Stimulated activated CD8-positive, alpha-beta memory T cell treated with anti-CD3 and anti-CD28 coated beads, Interleukin-15, amount 100 ng/mL, for 1 hour (primary cell): Measurements from ENCODE around the gene PXDN.
A peak's percentile ranks its signal among the peaks of the same experiment; 100 is the strongest.
"Not testable (repeated sequence)": the region's sequence is repeated elsewhere in the genome, so short reads cannot be mapped to it uniquely, and the experiment has no call there.

Experiments used
- DNase-seq: peaks from one replicate; pipeline ENCODE4 v3.0.0-alpha.2; 2020; ENCODE audit warnings: low read depth

The PXDN gene

GRCh38 chr2:1773883-1774282 is 29.6 kb upstream of the PXDN start:
- DNase-seq, result no peak

GRCh38 chr2:1772471-1773267 is 28.4 kb upstream of the PXDN start:
- DNase-seq, result no peak

- no peak for DNase-seq
These were observed 27.4 kb upstream of the PXDN start for GRCh38 chr2:1771626-1772280.

GRCh38 chr2:1770566-1771380 is 26.5 kb upstream of the PXDN start:
- no peak for DNase-seq

- DNase-seq, result peak; percentile 20
These were observed 25.5 kb upstream of the PXDN start for GRCh38 chr2:1769703-1770422.

GRCh38 chr2:1767939-1768691 is 23.8 kb upstream of the PXDN start:
- no peak for DNase-seq

- DNase-seq, result no peak
These were observed 22.8 kb upstream of the PXDN start for GRCh38 chr2:1766851-1767811.

- no peak for DNase-seq
These were observed 22.1 kb upstream of the PXDN start for GRCh38 chr2:1766425-1766824.

GRCh38 chr2:1765201-1765600 is 20.9 kb upstream of the PXDN start:
- DNase-seq, result not testable (repeated sequence)

- no peak for DNase-seq
These were observed 15.3 kb upstream of the PXDN start for GRCh38 chr2:1759611-1759930.

- no peak for DNase-seq
These were observed 14.7 kb upstream of the PXDN start for GRCh38 chr2:1758774-1759610.

- DNase-seq, result no peak
These were observed 13.9 kb upstream of the PXDN start for GRCh38 chr2:1758171-1758570.

GRCh38 chr2:1757567-1757966 is 13.3 kb upstream of the PXDN start:
- no peak for DNase-seq

GRCh38 chr2:1757146-1757545 is 12.8 kb upstream of the PXDN start:
- not testable (repeated sequence) for DNase-seq

GRCh38 chr2:1756456-1756855 is 12.1 kb upstream of the PXDN start:
- no peak for DNase-seq

GRCh38 chr2:1755436-1756191 is 11.3 kb upstream of the PXDN start:
- no peak for DNase-seq

- DNase-seq, result no peak
These were observed 10.3 kb upstream of the PXDN start for GRCh38 chr2:1754461-1755170.

GRCh38 chr2:1754046-1754445 is 9.7 kb upstream of the PXDN start:
- no peak for DNase-seq
